Pons (tissue), 1 donor: ENCODE results near the gene HMCN2.
"Not testable (repeated sequence)": the region's sequence is repeated elsewhere in the genome, so short reads cannot be mapped to it uniquely, and the experiment has no call there.

ENCODE experiments used
- DNase-seq: peaks from one replicate; pipeline ENCODE4 v3.0.0-alpha.2; 2016; ENCODE audit warnings: low spot score

Gene HMCN2

DNA sequence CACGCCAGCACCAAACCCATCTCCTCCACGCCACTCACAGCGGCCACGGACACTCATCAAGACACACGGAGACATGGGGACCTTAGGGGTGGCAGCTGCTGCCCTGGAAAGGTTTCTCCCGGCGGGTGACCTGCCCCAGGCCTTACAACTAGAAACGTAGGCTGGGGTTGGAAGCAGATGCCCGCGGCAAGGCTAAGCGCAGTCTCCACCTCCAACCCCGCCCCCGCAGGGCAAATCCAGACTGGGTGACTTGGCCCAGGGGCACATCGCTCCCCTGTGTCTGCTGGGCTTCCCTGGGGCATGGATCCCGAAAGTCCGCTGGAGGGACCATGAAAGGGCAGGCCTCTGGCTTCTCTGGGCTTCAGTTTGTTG is 167.2 kb downstream of the HMCN2 start:
- DNase-seq = no peak

DNA sequence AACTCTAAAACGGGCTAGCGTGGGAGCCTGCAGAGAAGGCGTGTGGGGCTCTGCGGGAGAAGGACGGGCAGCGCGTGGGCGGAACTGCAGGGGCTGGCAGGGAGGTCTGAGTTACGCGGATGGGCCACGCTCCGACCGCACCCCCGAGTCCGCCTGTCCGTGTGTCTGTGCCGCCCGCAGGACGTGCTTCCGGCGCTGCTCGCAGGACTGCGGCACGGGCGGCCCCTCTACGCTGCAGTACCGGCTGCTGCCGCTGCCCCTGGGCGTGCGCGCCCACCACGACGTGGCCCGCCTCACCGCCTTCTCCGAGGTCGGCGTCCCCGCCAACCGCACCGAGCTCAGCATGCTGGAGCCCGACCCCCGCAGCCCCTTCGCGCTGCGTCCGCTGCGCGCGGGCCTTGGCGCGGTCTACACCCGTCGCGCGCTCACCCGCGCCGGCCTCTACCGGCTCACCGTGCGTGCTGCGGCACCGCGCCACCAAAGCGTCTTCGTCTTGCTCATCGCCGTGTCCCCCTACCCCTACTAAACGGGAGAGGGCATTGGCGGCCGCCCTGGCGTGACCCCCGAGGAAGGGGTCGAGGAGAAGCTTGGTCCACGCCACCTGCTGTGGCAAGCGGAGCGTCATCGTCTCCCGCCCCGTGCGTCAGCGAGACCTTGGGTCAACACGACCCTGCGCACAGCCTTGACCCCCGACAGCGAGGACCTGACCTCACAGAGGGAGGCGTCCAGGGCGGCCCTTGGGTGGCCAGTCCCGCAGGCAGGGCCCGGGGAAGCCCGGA is 167.8 kb downstream of the HMCN2 start:
- no peak for DNase-seq

DNA sequence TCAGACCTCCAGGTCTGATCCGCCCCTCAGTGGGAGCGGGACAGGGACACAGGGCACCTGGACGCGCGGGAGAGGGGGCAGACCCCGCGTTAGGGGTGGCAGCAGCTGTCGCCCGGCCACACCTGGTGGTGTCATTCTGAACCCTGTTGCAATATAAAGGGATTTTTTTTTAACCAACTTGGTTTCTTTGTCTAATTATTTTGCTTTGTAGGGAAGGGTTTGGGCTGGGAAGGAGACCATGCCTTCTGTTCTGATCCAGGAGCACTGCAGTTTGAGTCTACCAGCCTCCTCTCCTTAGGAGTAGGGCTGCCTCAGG is 168.3 kb downstream of the HMCN2 start:
- DNase-seq = no peak

DNA sequence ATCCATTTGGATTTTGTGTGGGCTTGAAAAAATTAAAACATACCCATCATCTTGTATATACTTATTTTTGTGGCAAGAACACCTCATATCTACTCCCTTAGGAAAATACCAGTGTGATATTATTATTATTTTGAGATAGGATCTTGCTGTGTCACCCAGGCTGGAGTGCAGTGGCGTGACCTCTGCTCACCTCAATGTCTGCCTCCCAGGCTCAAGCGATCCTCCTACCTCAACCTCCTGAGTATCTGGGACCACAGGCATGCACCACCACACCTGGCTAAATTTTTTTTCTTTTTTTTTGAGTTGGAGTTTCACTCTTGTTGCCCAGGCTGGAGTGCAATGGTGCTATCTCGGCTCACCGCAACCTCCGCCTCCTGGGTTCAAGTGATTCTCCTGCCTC is 169.1 kb downstream of the HMCN2 start:
- not testable (repeated sequence) for DNase-seq

DNA sequence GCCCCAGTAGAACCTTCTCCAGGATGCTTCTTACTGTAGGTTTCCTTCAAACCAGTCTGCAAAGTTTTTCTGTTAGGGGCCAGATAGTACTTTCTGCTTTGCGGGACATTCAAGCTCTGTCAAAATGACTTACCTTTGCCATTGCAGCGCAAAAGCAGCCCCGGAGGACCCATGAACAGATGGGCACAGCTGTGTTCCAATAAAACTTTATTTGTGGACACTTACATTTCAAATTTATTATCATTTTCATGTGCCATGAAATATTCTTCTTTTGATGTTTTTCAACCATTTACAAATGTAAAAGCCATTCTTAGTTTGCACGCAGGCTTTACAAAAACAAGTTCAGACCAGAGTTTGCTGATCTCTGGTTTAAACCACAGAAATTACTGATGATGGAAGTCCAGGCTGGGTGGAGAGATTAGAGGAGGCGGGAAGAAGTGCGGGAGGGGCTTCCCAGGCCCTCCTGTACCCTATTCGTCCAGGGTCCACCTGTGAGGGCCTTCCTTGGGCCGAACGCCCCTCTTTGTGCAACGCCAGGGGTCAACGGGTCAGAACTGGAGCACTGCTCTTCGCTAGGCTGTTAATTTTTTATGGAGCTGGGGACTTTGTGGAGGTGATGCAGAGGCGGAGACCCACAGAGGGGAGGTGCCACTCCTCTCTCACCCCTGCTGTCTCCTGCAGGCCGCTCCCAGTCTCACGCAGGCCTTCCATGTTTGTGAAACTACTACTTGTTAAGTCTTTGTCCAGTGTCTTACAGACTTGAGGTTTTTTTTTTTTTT is 171.6 kb downstream of the HMCN2 start:
- DNase-seq = no peak

DNA sequence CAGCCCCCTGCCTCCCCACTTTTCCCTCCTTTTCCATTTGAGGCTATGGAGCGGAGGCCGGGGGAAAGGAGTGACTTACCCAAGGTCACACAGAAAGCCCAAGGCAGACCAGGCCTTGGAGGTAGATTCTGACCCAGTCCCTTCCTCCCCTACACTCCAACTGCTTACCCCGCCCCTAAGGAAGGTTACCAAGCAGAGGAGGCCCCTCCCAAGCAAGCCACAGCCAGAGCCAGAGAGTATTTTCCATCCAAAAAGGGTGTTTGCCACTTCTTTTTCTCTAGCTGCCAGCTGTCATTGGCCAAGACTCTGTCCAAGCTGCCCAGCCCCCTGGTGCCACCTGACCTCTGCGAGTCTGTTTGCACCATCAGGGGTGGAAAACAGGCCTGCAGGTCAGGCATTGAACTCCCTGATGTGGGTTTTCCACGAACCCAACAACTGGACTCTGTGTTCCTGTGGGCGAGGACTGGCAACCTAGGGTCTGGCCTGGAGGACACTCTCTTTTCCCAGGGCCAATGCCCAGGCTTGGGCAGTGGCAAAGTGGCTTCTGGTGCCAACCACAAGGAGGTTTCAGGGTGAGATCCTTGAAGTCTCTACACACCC is 172.9 kb downstream of the HMCN2 start:
- DNase-seq = no peak

DNA sequence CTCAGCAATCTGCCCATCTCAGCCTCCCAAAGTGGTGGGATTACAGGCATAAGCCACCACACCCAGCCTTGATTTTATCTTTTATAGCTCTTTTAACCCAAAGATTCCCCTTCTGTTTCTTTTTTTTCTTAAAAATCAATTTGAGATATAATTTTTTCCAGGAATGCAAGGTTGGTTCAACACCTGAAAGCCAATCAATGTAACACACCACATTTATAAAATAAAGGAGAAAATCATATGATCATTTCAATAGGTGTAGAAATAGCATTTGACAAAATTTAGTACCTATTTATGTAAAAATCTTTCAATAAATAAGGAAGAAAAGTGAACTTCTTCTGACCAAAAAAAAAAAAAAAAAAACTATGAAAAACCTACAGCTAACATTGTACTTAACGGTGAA is 175.5 kb downstream of the HMCN2 start:
- no peak for DNase-seq

DNA sequence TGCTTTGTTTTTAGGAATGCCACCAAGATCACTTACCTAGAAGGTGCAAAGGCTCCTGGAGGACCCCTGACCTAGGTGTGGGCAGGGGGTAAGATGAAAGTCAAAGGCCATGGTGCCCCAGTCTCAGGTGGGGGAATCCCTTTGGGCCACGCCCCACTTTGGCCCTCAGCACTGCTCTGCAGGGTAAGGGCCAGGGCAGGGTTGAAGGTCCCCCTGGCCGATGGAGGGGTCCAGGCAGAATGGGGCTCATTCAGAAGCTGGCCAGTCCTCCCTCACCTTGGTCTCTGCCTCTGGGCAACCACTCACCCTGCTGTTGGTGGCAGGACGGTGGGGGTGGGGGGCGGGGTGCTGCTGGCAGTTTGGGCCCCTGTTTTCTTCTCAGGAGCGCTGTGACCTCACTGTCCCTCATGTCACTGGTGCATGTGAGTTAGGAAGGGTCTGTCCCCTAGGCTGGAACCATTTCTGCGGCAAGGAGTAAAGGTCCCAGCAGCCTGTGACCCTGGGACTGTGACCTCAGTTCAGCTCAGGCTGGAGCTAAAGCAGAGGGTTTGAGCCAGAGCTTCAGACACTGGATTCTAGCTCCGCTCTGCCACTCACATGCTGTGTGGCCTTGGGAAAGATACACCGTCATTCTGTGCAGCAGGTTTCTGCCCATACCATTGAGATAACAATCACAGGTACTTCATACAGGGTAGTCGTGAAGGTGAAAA is 177.3 kb downstream of the HMCN2 start:
- no peak for DNase-seq

DNA sequence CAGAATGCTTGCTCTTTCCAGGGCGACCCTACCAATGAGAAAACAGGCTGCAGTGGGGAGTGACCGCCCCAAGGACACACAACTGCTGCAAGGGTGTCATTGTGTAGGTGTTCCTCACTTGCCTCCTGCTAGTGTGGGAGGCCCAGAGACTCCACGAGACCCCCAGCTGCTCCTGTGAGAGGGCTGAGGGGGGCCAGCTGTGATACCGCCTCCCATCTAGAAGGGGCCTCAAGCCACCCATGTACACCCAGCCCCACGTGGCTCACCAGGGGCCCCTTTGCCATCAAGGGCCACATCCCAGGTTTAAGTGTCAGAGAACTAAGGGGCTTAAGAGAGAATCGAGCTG is 177.9 kb downstream of the HMCN2 start:
- DNase-seq = no peak

DNA sequence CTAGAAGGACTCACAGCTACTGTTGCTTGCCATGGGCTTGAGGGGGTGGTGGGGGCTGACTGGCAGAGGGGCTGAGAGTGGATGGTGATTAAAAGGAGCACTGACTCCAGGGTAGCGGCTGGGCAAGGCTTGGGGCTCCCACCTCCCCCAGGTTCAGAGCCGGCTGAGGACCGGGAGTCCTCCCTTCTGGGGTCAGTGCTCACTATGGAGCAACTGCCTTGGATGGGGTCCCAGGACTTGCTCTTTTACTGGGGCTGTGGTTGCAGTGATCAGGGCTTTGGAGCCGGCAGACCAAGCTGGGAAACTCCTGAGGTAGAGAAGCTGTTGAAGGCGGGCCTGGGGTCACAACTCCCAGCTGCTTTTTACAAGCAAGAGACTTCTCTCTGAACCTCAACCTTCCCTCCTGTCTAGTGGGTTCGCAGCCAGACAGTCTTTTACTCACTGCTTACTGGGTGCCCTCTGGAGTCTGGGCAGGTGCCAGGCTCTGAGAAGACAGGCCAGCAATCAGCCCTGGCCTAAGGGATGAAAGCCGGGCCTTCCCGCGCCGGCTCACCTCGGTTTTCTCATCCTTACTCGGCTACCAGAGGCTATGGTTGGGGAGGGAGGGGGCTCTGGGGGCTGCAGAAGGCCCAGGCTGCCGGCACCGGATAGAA is 178.4 kb downstream of the HMCN2 start:
- DNase-seq = no peak

DNA sequence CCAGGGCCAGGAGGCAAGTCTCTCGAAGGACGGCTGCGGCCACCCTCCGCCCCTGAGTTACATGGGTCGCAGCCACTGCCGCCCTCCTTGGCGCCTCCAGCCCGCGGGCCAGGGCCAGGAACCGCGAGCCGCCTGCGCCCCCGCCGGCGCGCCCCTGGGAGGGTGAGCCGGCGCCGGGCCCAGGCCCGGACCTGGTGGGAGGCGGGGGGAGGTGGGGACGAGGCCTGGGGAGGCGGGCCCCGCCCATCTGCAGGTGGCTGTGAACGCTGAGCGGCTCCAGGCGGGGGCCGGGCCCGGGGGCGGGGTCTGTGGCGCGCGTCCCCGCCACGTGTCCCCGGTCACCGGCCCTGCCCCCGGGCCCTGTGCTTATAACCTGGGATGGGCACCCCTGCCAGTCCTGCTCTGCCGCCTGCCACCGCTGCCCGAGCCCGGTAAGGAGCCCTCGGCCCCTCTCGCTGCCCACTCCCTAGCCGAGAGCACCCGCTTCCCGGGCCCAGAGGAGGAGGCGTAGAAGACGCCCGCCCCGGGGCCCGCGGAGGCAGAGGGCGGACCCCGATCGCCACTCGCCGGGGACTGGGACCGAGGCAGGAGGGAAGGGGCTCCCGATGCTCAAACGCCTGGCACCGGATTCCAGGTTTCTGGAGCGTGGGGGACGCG is 179.1 kb downstream of the HMCN2 start, which contains the start of gene ASS1:
Gene ASS1, plus strand, starts transcription at position 397 of the 657 bp plus-strand sequence. CDS start 7,268 bp downstream, outside the sequence.
- no peak for DNase-seq

DNA sequence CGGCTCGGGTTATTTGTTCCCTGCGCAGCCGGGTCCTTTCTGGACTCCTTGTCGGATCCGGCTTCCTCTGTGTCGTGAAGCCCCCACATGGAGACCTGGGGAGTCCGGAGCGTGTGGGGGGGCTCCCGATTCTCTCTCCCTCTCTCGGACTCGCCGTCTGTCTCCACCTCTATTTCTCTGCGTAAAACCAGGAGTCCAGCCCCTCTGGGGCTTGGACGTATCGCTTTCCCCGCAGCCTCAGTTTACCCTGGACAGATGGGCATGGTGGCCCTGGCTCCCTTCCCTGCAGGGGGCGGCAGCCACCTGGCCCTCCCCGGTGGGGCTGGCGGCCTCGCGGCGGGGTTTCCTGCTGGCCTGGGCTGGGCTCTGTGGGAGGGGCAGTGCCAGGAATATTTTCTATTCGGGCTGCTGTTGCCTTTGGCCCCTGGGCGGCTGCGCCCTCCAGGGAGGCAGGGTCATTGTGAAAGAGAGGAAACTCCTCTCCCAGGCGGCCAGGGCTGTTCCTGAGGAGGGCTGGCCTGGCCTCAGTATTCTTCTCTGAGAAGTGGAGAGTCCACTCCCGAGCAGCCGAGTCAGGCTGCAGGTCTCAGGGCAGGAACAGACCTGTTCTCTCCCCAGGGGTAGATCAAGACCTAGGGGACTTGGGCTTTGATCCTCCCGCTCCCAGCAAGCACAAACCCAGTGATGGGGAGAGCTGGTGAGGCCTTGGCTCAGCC is 179.9 kb downstream of the HMCN2 start:
- no peak for DNase-seq

DNA sequence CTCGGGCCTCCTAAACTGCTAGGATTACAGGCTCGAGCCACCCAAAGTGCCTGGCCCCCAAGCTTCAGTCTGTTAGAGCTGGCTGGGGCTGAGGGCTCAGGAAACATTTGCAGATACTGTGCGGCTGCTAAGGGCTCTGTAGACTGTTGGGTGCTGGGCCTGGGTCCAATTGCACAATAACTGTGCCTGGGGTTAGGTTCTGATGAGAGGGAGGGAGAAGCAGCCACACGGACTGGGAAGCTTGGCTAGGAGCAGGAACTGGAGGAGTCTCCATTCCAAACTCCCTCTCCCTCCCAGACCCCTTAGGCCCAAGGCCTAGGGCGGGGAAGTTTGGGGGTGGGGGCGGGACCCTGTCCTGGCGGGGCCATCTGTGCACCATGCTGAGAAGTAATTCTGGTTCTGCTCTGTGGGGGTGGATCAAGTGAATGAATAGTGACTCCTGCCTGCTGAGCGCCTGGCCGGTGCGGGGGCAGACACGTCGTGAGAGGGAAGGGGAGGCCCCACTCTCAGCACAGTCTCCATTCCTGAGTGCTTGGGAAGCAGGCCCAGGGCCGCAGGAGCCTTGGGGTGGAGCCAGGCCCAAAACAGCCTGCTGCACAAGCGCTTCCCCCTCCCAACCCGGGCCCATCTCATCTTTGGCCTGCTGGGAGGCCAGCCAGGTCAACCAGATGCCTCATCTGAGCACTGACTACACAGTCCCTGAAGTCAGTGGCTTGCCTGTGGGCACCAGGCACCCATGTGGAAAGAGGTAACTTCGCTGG is 180.7 kb downstream of the HMCN2 start:
- DNase-seq = peak; percentile 14

DNA sequence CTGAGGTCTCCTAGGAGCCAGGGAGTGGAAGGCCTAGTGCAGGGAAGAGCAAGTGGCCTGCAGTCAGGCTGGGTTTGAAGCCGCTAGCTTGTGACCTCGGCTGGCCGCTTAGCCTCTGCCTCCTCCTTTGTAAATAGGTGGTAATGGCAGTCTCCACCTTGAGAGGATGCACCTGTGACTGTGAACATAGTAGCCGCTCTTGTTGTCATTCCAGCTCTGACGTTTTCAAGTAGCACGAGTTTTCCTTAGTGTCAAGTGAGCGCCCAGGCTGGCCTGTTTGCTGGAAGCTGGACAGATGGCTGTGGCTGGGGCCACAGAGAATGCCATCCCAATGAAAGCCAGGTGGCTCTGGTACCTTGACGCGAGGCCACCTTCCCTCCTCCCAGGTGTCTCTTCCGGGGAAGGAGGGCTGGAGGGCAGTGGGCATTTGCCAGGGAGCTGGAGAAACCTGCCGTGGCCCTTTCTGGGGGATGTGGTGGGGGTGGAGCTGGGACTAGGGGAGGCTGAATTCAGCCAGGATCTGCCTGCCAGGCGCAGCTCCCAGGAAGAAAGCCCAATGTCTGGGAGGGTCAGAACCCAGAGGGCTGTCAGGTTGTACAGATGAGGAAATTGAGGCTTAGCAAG is 181.7 kb downstream of the HMCN2 start:
- no peak for DNase-seq

DNA sequence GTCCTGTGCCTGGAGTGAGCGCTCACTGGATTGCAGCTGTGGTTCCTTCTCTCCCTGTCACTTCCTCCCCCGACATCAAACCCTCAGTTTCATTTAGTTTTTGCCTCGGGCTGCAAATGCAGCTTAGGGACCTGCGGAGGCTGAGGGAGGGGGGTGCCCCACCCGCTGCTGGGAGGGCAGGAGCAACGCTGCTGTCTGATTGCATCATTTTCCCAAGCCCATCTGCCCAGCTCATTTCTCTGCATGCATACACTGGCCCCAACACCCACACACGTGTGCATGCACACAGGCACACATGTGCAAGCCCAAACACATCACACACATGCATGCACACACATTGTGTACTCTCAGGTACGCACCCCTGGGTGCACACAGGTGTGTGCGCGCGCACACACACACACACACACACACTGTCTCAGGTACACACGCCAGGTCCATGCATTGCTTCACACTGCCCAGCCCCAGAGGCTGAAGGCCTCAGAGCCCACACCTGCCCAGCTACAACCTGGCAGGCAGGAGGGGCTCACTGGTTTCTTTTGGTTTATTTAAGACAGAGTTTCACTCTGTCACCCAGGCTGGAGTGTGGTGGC is 182.6 kb downstream of the HMCN2 start:
- DNase-seq = no peak

DNA sequence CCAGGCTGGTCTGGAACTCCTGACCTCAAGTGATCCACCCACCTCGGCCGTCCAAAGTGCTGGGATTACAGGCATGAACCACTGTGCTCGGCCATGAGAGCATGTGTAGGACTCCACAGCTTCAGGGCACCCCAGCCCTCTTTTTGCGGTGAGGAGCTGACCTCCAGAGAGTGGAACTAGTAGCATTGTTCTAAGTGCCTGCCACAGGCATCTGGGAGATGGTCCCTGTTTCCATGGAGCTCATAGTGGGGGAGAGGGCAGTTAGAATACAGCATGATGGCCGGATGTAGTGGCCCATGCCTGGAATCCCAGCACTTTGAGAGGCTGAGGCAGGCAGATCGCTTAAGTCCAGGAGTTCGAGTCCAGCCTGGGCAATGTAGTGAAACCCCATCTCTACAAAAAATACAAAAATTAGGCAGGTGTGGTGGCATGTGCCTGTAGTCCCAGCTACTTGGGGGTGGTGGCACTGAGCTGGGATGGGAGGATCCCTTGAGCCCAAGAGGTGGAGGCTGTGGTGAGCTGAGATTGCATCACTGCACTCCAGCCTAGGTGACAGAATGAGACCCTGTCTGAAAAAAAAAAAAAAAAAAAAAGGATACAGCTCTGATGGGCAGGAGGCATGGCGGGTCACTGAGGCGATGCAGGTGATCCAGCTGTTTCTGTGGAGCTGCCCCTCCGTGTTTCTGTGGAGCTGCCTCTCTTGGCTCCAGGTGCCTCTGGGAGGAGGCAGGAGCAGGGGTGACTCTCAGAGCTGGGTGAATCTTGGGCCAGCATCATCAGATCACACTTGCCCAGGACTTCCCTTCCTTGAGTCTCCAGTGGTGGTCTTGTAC is 183.4 kb downstream of the HMCN2 start:
- no peak for DNase-seq

DNA sequence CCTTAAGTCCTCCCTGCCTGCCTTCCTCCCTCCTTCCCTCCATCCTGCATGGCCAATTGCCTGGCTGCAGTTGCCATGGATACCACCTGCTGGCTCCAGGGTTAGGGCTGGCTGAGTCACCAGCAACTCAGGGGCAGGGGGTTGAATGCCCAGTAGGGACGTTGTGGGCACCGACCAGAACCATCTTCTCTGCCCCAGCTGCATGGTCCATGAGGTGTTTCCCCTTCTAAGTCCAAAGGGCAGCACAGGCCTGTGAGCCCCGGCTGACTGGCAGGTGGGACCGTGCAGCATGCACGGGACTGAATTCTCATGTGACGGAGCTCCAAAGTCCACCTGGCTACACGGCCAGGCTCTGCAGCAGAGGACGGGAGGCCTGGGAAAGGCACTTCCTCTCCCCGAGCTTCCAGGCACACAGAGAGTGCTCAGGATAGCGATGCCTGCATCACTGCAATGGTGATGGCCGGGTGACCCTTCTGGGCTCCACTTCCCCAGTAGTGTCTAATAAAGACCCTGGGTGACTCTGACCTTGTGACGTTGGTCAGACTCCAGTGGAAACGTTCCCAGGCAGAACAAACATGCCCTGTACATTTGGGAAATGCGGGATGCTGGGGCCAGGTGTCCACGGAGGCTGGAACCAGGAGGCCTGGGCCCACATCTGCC is 184.9 kb downstream of the HMCN2 start:
- DNase-seq = no peak

DNA sequence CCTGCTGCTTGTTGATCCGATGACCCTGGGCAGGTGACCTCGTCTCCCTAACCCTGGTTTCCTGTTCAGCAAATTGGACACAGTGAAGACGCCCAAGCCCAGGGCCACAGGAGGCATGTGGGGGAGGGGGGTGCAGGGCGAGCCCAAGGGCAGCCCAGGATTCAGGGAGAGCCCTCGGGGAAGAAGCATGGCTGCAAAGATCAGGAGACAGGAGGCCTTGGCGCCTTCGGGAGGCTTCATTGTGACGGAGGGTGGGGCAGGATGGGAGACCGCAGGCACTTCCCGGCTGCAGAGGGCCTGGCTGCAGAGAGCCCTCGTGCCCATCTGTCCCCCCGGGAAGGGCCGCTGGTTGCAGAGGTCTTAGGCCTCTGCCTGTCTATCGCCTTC is 185.4 kb downstream of the HMCN2 start:
- no peak for DNase-seq
